DOHH2 (cell line): ENCODE measurements around the gene CLCN2.

Source experiments
- H3F3A ChIP-seq: fragments of 200-600 bp; sonication (generic), shearing (Covaris generic); 2 replicates; pipeline ENCODE4 v1.6.0; 2016; ENCODE audit warnings: antibody characterized with exemption, mild to moderate bottlenecking; ENCODE audit not compliant: control insufficient read depth, insufficient read depth
- H3K27ac ChIP-seq: fragments of 200-600 bp; sonication (generic); 2 replicates; pipeline ENCODE4 v1.5.1; 2014; ENCODE audit warnings: low read depth, mild to moderate bottlenecking, low read length, moderate library complexity
- H3K27me3 ChIP-seq: fragments of 200-600 bp; sonication (generic); 2 replicates; pipeline ENCODE4 v1.6.1; 2014; ENCODE audit warnings: mild to moderate bottlenecking, low read length, mixed read lengths; ENCODE audit not compliant: control insufficient read depth
- H3K36me3 ChIP-seq: fragments of 200-600 bp; sonication (generic); 2 replicates; pipeline ENCODE4 v1.6.1; 2014; ENCODE audit warnings: mild to moderate bottlenecking, low read length, moderate library complexity, mixed read lengths; ENCODE audit not compliant: control insufficient read depth
- H3K4me1 ChIP-seq: fragments of 200-600 bp; sonication (generic); 2 replicates; pipeline ENCODE4 v1.6.1; 2014; ENCODE audit warnings: mild to moderate bottlenecking, low read length, mixed read lengths; ENCODE audit not compliant: control insufficient read depth
- H3K4me2 ChIP-seq: fragments of 200-600 bp; sonication (generic); 2 replicates; pipeline ENCODE4 v1.6.0; 2014; ENCODE audit warnings: mild to moderate bottlenecking, low read length, moderate library complexity
- H3K4me3 ChIP-seq: fragments of 200-600 bp; sonication (generic); 2 replicates; pipeline ENCODE4 v1.5.1; 2014; ENCODE audit warnings: mild to moderate bottlenecking, low read length, mixed read lengths
- H3K79me2 ChIP-seq: fragments of 200-600 bp; sonication (generic); 2 replicates; pipeline ENCODE4 v1.6.1; 2014; ENCODE audit warnings: mild to moderate bottlenecking, low read length, mixed read lengths; ENCODE audit not compliant: control insufficient read depth
- H3K9me2 ChIP-seq: fragments of 200-600 bp; sonication (generic); replicated peaks from 2 replicates; pipeline ENCODE4 v1.6.1; 2014; ENCODE audit warnings: mild to moderate bottlenecking, low read length, mixed read lengths; ENCODE audit not compliant: control insufficient read depth
- H3K9me3 ChIP-seq: fragments of 200-600 bp; sonication (generic); 2 replicates; pipeline ENCODE4 v1.6.1; 2014; ENCODE audit warnings: antibody characterized with exemption, low read length, mixed read lengths; ENCODE audit not compliant: control insufficient read depth, insufficient read depth
- H4K20me1 ChIP-seq: fragments of 200-600 bp; sonication (generic); 2 replicates; pipeline ENCODE4 v1.6.0; 2014; ENCODE audit warnings: low read depth, mild to moderate bottlenecking, antibody characterized with exemption, low read length, moderate library complexity; ENCODE audit not compliant: control insufficient read depth, insufficient read depth
- CTCF ChIP-seq: fragments of 200-600 bp; sonication (generic); IDR thresholded peaks from one replicate; pipeline ENCODE4 v1.5.1; 2014; ENCODE audit warnings: antibody characterized with exemption, mild to moderate bottlenecking, low read depth, low read length; ENCODE audit not compliant: poor library complexity, severe bottlenecking
- EZH2phosphoT487 ChIP-seq: fragments of 200-600 bp; sonication (generic); IDR thresholded peaks from 2 replicates; pipeline ENCODE4 v1.6.1; 2017; ENCODE audit warnings: borderline replicate concordance, mild to moderate bottlenecking, antibody characterized with exemption, low read length, moderate library complexity, mixed read lengths

The CLCN2 gene

GRCh38 chr3:184299488-184300377, 61.7 kb downstream of the CLCN2 start:
- no peaks in the 10 kb centered on the region for H3K9me2 ChIP-seq
- peaks cover 9% of the 10 kb centered on the region; the same call in 1 of the 2 replicates for H4K20me1 ChIP-seq
- H3K79me2 ChIP-seq: peaks cover 33% of the 10 kb centered on the region
- H3K4me2 ChIP-seq: peak overlapping the region; percentile 67
- H3K4me3 ChIP-seq: peak overlapping the region; percentile 82
- peaks cover 16% of the 10 kb centered on the region for H3K4me1 ChIP-seq
- H3K27ac ChIP-seq: no peak overlapping the region
- TF ChIP-seq CTCF: no peak
- H3K27me3 ChIP-seq: 0 out of 2 replicates have a peak, but pooled peaks cover 4% of the 10 kb centered on the region
- H3F3A ChIP-seq: peaks cover 3% of the 10 kb centered on the region; the same call in 1 of the 2 replicates
- H3K36me3 ChIP-seq: peaks cover 55% of the 10 kb centered on the region
- no peaks in the 10 kb centered on the region for H3K9me3 ChIP-seq

- Histone ChIP-seq H3K4me2 (peak within 1 kb of the TSS; percentile 73), H4K20me1 (peaks cover 9% of the 10 kb centered on the region; the same call in 1 of the 2 replicates), H3K9me2 (no peaks in the 10 kb centered on the region), H3K36me3 (peaks cover 47% of the 10 kb centered on the region), H3K4me1 (peaks cover 16% of the 10 kb centered on the region), H3F3A (peaks cover 3% of the 10 kb centered on the region; the same call in 1 of the 2 replicates), H3K4me3 (peak within 1 kb of the TSS; percentile 82), H3K27ac (peak within 1 kb of the TSS; percentile 16; the same call in 1 of the 2 replicates), H3K9me3 (no peaks in the 10 kb centered on the region), H3K79me2 (peaks cover 33% of the 10 kb centered on the region), H3K27me3 (0 out of 2 replicates have a peak, but pooled peaks cover 4% of the 10 kb centered on the region)
- TF ChIP-seq EZH2phosphoT487 (no peak), CTCF (no peak)
Observed at GRCh38 chr3:184298759-184299487, 62.5 kb downstream of the CLCN2 start, which contains the start of gene PSMD2. Gene PSMD2, plus strand, starts transcription at chr3:184299241. Its CDS starts 26 bp downstream, at chr3:184299267.

- H3K4me2 ChIP-seq: no peak overlapping the region
- peaks cover 16% of the 10 kb centered on the region for H3K4me1 ChIP-seq
- H4K20me1 ChIP-seq: peaks cover 9% of the 10 kb centered on the region; the same call in 1 of the 2 replicates
- no peak for TF ChIP-seq EZH2phosphoT487
- TF ChIP-seq CTCF: no peak
- H3K4me3 ChIP-seq: no peak overlapping the region
- no peaks in the 10 kb centered on the region for H3K9me2 ChIP-seq
- no peaks in the 10 kb centered on the region for H3K9me3 ChIP-seq
- peaks cover 3% of the 10 kb centered on the region; the same call in 1 of the 2 replicates for H3F3A ChIP-seq
- peaks cover 10% of the 10 kb centered on the region; the same call in 1 of the 2 replicates for H3K27me3 ChIP-seq
- peaks cover 24% of the 10 kb centered on the region for H3K36me3 ChIP-seq
- H3K27ac ChIP-seq: no peak overlapping the region
- peaks cover 25% of the 10 kb centered on the region for H3K79me2 ChIP-seq
Observed at GRCh38 chr3:184296616-184297015, 64.8 kb downstream of the CLCN2 start.
